ENCODE results near the gene PTPRN2. TPM values are rescaled to one million over a fixed set of nuclear protein-coding genes. Genes with fewer than 3 reads are reported as not detected.

Gene PTPRN2
- total and polyA plus RNA-seq, 2 of the 13 experiments (the other 11 are each of a cell fraction or from before 2014, with no cell fraction given), result 2.5 to 24.2 TPM

DNA sequence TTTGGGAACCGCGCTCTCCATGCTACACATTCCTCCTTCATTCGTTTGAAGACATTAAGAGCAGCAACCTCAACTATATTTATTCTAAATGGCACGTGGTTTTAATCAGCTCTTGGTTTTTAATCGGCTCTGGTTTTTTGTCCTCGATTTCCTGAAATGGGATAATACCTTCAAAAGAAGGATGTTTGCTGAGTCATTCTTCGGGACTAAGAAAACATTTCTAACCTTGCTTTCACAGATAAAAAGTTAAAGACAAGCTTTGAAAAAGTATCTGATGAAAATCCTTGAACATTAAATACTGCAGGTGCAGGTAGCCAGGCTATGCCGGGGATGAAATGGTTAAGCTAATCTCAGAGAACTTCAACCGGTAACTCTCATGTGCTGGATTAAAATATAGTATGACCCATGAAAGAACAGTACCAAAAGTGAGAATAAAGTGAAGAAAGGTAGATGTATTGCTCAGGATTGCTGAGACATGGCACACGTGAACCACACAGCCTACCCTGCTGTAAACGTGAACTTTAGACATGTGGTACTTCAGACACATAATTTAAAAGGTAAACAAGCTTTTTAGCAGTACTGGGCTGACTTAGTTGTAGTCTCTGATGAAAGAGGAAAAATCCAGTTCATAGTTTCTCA, 89.1 kb downstream of the PTPRN2 start (continued):
- TF ChIP-seq, protein P1, sequence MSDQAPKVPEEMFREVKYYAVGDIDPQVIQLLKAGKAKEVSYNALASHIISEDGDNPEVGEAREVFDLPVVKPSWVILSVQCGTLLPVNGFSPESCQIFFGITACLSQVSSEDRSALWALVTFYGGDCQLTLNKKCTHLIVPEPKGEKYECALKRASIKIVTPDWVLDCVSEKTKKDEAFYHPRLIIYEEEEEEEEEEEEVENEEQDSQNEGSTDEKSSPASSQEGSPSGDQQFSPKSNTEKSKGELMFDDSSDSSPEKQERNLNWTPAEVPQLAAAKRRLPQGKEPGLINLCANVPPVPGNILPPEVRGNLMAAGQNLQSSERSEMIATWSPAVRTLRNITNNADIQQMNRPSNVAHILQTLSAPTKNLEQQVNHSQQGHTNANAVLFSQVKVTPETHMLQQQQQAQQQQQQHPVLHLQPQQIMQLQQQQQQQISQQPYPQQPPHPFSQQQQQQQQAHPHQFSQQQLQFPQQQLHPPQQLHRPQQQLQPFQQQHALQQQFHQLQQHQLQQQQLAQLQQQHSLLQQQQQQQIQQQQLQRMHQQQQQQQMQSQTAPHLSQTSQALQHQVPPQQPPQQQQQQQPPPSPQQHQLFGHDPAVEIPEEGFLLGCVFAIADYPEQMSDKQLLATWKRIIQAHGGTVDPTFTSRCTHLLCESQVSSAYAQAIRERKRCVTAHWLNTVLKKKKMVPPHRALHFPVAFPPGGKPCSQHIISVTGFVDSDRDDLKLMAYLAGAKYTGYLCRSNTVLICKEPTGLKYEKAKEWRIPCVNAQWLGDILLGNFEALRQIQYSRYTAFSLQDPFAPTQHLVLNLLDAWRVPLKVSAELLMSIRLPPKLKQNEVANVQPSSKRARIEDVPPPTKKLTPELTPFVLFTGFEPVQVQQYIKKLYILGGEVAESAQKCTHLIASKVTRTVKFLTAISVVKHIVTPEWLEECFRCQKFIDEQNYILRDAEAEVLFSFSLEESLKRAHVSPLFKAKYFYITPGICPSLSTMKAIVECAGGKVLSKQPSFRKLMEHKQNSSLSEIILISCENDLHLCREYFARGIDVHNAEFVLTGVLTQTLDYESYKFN (CRISPR knock-in tag; conservative IDR thresholded peaks at IDR 0.05), result peak; percentile 89
- no peak for TF ChIP-seq GLI4 (CRISPR knock-in tag; IDR thresholded peaks at IDR 0.05; ENCODE audit: borderline replicate concordance)
- TF ChIP-seq ZNF720 (CRISPR knock-in tag; IDR thresholded peaks at IDR 0.05), result no peak
- peak; percentile 38 for TF ChIP-seq TEAD3 (CRISPR knock-in tag; optimal IDR thresholded peaks at IDR 0.05; ENCODE audit: borderline replicate concordance)
- peak; percentile 86 for TF ChIP-seq FOXK2 (IDR thresholded peaks at IDR 0.05)
- no peak for TF ChIP-seq PCBP2 (optimal IDR thresholded peaks at IDR 0.05; ENCODE audit: low read depth, low read length, poor library complexity, severe bottlenecking)
- TF ChIP-seq ZNF619 (CRISPR knock-in tag; IDR thresholded peaks at IDR 0.05), result no peak
- no peak for TF ChIP-seq ZNF33A (CRISPR knock-in tag; IDR thresholded peaks at IDR 0.05; ENCODE audit: borderline replicate concordance)
- peak; percentile 40; the same call in 1 of the 2 replicates for TF ChIP-seq CREM (IDR thresholded peaks at IDR 0.05)
- TF ChIP-seq CREM (CRISPR knock-in tag; IDR thresholded peaks at IDR 0.05), result no peak
- TF ChIP-seq, protein P2, sequence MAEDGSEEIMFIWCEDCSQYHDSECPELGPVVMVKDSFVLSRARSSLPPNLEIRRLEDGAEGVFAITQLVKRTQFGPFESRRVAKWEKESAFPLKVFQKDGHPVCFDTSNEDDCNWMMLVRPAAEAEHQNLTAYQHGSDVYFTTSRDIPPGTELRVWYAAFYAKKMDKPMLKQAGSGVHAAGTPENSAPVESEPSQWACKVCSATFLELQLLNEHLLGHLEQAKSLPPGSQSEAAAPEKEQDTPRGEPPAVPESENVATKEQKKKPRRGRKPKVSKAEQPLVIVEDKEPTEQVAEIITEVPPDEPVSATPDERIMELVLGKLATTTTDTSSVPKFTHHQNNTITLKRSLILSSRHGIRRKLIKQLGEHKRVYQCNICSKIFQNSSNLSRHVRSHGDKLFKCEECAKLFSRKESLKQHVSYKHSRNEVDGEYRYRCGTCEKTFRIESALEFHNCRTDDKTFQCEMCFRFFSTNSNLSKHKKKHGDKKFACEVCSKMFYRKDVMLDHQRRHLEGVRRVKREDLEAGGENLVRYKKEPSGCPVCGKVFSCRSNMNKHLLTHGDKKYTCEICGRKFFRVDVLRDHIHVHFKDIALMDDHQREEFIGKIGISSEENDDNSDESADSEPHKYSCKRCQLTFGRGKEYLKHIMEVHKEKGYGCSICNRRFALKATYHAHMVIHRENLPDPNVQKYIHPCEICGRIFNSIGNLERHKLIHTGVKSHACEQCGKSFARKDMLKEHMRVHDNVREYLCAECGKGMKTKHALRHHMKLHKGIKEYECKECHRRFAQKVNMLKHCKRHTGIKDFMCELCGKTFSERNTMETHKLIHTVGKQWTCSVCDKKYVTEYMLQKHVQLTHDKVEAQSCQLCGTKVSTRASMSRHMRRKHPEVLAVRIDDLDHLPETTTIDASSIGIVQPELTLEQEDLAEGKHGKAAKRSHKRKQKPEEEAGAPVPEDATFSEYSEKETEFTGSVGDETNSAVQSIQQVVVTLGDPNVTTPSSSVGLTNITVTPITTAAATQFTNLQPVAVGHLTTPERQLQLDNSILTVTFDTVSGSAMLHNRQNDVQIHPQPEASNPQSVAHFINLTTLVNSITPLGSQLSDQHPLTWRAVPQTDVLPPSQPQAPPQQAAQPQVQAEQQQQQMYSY (CRISPR knock-in tag; IDR thresholded peaks at IDR 0.05), result peak; percentile 90
- TF ChIP-seq NFE2L2 (IDR thresholded peaks at IDR 0.05; ENCODE audit: low read length), result peak; percentile 77
- TF ChIP-seq, protein P3, sequence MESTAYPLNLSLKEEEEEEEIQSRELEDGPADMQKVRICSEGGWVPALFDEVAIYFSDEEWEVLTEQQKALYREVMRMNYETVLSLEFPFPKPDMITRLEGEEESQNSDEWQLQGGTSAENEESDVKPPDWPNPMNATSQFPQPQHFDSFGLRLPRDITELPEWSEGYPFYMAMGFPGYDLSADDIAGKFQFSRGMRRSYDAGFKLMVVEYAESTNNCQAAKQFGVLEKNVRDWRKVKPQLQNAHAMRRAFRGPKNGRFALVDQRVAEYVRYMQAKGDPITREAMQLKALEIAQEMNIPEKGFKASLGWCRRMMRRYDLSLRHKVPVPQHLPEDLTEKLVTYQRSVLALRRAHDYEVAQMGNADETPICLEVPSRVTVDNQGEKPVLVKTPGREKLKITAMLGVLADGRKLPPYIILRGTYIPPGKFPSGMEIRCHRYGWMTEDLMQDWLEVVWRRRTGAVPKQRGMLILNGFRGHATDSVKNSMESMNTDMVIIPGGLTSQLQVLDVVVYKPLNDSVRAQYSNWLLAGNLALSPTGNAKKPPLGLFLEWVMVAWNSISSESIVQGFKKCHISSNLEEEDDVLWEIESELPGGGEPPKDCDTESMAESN (CRISPR knock-in tag; conservative IDR thresholded peaks at IDR 0.05), result 0 out of 2 replicates have a peak, but pooled peaks have one; percentile 34
- no peak for TF ChIP-seq SOX6 (IDR thresholded peaks at IDR 0.05)
- peak; percentile 60; the same call in 1 of the 2 replicates for TF ChIP-seq SOX6 (CRISPR knock-in tag; IDR thresholded peaks at IDR 0.05)
- TF ChIP-seq ZMYM4 (CRISPR knock-in tag; IDR thresholded peaks at IDR 0.05), result peak; percentile 45; the same call in 1 of the 2 replicates
- TF ChIP-seq ZNF230 (CRISPR knock-in tag; IDR thresholded peaks at IDR 0.05), result no peak
- TF ChIP-seq ZNF615 (CRISPR knock-in tag; IDR thresholded peaks at IDR 0.05; ENCODE audit: borderline replicate concordance), result no peak
- peak; percentile 19; the same call in 1 of the 2 replicates for TF ChIP-seq PITX1 (CRISPR knock-in tag; IDR thresholded peaks at IDR 0.05)
- peak; percentile 59; the same call in 1 of the 2 replicates for TF ChIP-seq DMAP1 (CRISPR knock-in tag; IDR thresholded peaks at IDR 0.05)
